CD4-positive, alpha-beta T cell treated with Interleukin-17A for 4 hours (primary cell): ENCODE data around the gene SCAF1.
A peak's percentile ranks its signal among the peaks of the same experiment; 100 is the strongest.
"Not testable (repeated sequence)": the region's sequence is repeated elsewhere in the genome, so short reads cannot be mapped to it uniquely, and the experiment has no call there.

ENCODE experiments used
- DNase-seq: peaks from one replicate; pipeline ENCODE4 v3.0.0-alpha.2; 2020; ENCODE audit warnings: mixed read lengths

Gene SCAF1

DNA sequence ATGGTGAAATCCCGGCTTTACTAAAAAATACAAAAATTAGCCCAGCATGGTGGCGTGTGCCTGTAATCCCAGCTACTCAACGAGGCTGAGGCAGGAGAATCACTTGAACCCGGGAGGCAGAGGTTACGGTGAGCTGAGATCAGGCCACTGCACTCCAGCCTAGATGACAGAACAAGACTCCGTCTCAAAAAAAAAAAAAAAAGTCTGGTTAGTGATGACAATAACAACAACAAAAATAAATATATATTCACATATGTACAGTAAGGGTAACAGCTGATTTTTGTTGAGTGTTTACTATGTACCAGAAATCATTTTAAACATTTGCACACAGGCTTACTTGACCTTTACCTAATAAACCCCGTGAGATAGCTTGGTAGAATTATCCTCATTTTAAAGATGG is 25.1 kb upstream of the SCAF1 start:
- no peak for DNase-seq

GRCh38 chr19:49617860-49618259 is 24.1 kb upstream of the SCAF1 start:
- DNase-seq: not testable (repeated sequence)

DNA sequence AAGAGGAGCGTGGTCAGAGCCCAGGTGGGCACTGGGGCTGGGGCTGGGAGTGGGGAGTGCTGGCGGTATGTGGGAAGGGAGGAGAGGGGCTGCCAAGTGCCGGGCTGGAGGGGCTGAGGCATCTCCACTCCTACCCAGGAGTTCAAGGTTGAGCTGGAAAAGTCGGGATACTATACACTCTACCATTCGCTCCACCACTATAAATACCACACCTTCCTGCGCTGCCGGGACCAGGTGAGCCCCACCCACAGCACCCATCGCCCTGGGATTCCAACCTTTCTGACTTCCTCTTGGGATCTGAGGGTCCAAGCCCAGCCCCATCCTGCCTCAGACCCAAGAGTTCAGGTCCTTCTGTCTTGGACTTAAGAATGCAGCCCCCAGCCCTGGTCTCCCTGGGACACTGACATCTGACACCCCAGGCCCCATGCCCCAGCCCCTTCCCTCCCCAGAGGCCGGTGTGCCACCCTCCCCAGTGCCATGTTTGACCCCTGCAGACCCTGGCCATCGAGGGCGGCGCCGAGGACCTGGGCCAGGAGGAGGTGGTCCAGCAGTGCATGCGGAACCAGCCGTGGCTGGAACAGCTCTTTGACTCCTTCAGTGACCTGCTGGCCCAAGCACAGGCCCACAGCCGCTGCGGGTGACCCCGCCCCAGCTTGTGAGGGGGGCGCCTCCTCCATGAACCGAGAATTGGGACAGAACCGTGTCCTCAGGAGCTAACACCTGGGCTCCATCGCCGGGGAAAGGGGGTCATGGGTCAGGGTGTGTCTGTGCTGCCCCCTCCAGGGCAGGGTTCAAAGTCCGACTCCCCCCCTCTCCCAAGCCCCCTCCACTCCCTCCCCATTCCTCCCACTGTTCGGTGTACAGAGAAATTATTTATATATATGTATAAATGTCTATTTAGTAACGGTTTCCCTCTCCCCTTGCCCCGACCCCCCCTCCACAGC is 16.8 kb upstream of the SCAF1 start:
- DNase-seq: no peak

GRCh38 chr19:49626226-49626625 is 15.8 kb upstream of the SCAF1 start:
- DNase-seq: no peak

GRCh38 chr19:49629659-49630058 is 12.3 kb upstream of the SCAF1 start:
- no peak for DNase-seq

- no peak for DNase-seq
Observed at GRCh38 chr19:49631014-49631588, 10.9 kb upstream of the SCAF1 start.

GRCh38 chr19:49631610-49632192 is 10.3 kb upstream of the SCAF1 start:
- no peak for DNase-seq

- no peak for DNase-seq
Observed at GRCh38 chr19:49632576-49632975, 9.4 kb upstream of the SCAF1 start.

DNA sequence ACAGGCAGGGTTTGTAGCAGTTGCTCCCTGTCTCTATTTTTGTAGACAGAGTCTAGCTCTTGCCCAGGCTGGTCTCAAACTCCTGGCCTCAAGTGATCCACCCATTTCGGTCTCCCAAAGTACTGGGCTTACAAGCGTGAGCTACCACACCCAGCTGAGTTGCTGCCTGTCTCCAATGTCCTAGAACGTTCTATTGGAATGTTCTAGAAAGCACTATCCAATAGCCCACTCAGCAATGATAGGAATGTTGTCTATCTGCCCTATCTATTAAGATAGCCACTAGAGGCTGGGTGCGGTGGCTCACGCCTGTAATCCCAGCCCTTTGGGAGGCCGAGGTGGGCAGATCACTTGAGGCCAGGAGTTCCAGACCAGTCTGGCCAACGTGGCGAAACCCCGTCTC is 8.7 kb upstream of the SCAF1 start:
- not testable (repeated sequence) for DNase-seq

- DNase-seq: no peak
Observed at GRCh38 chr19:49635530-49636232, 6.3 kb upstream of the SCAF1 start.

DNA sequence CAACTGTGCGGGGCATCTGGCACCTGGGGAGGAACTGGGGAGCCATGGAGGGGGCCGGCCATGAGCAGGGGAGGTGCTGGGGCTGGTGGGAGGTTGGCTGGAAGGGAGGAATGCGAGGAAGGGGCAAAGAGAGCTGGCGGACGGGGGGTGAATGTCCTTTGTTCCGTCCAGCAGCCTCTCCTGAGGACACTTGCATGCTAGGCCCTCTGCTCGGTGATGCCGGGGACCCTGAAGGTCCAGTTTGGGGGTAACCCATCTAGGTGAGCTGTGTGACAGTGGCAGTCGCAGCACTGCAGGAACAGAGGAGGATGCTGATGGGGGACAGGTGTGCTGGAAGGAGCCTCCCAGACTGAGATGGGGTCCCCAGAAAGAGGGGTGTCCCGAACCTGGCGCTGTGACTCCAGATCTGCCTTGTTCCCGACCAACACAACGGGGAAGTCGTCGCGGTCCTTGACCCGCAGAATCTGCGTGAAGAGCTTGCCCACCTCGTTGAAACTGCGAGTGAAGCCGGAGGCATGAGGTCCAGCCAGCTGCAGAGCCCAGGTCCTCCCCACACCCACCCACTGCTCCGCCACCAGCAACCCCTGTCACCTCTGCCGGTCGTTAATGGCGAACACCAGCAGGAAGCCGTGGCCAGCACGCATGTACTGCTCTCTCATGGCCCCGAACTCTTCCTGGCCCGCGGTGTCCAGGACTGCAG is 5.6 kb upstream of the SCAF1 start:
- DNase-seq: no peak

GRCh38 chr19:49637821-49638738 is 3.9 kb upstream of the SCAF1 start:
- DNase-seq: no peak

- DNase-seq: no peak
Observed at GRCh38 chr19:49639401-49640112, 2.5 kb upstream of the SCAF1 start.

GRCh38 chr19:49640113-49640898 is 1.7 kb upstream of the SCAF1 start, which contains the start of gene RRAS:
Gene RRAS, minus strand, starts transcription at chr19:49640143. Its CDS starts 45 bp downstream, at chr19:49640098.
- DNase-seq: peak; percentile 100

DNA sequence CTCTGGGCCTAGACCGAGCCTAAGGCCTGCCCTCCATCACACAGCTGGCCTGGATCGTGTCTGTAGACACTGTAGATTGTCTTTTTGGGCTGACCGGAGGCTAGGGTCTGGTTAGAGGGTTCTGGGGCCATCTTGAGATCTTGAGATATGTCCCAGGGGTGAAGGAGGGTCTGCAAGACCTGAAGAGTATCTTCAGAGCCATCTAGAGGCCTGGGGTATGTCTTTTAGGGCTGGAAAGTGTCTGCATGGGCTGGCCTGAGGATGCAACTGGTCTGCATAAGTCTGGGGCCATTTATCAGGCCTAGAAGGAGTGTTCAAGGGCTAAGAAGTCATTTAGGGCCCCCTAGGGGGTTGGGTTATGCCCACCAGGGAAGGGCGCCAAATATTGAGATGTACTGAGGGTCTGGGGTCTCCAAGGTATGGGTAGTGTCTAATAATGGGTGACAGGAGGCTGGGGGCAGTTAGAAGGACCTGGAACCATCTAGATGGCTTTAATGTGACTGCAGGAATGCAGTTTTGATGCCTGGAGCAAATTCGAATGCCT is 555 bp downstream of the SCAF1 start:
- no peak for DNase-seq

DNA sequence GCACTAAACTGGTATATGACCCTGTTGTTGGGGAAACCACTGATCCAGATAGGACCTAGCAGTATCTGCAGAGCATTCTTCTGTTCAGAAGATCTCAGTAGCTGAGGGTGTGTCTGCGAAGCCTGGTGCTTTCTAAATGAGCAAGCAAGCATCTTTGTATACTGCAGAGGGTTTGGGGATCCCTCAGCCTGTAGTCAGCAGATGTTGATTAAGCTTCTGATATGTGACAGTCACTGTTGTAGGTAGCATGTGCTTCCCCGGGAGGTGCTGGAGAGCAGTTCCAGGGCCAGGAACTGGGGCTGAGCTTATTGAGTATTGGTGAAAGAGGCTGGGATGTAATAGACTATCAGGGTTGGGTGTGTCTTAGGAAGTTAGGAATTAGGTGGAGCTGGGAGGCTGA is 1.5 kb downstream of the SCAF1 start:
- DNase-seq: no peak

GRCh38 chr19:49645592-49645991 is 3.6 kb downstream of the SCAF1 start:
- no peak for DNase-seq

- no peak for DNase-seq
Observed at GRCh38 chr19:49645995-49646394, 4.0 kb downstream of the SCAF1 start.

DNA sequence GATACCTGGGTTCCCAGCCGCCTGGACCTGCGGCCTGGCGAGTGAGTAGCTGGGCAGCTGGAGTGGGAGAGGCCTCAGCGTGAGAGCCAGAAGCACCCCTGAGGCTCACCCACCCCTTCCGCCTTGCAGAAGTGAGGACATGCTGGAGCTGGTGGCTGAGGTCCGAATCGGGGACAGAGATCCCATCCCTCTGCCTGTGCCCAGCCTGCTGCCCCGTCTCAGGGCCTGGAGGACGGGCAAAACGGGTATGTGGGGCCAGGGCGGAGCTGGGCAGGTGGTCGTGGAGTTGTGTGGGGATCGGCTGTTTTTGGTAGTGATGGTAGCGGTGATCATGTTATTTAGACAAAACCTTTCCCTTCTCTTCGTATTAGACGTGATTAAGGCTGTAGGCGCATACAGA is 4.6 kb downstream of the SCAF1 start:
- no peak for DNase-seq
